Cerebellar cortex (tissue), 1 donor: Measurements from ENCODE around the gene HNRNPUL1.

Experiments
- DNase-seq: peaks from one replicate; pipeline ENCODE4 v3.0.0-alpha.2; 2015; ENCODE audit warnings: low spot score

HNRNPUL1 gene

GRCh38 chr19:41308450-41309179 is 44.4 kb downstream of the HNRNPUL1 start:
- peak; percentile 92 for DNase-seq

- peak; percentile 41 for DNase-seq
Measured at GRCh38 chr19:41309180-41310032, 45.2 kb downstream of the HNRNPUL1 start.

- peak; percentile 90 for DNase-seq
Measured at GRCh38 chr19:41310033-41310831, 46.1 kb downstream of the HNRNPUL1 start, which contains the start of gene CCDC97. Gene CCDC97 (plus strand): TSS chr19:41310172. CDS start chr19:41310311, 139 bp downstream.

- DNase-seq = no peak
Measured at GRCh38 chr19:41311072-41311471, 46.9 kb downstream of the HNRNPUL1 start.

- DNase-seq = no peak
Measured at GRCh38 chr19:41311613-41312012, 47.4 kb downstream of the HNRNPUL1 start.

GRCh38 chr19:41316306-41316920 is 52.2 kb downstream of the HNRNPUL1 start:
- DNase-seq = no peak

GRCh38 chr19:41318696-41319499 is 54.7 kb downstream of the HNRNPUL1 start:
- DNase-seq = no peak

- DNase-seq = no peak
Measured at GRCh38 chr19:41319500-41320184, 55.5 kb downstream of the HNRNPUL1 start.

GRCh38 chr19:41320185-41320518 is 56.0 kb downstream of the HNRNPUL1 start:
- no peak for DNase-seq

- DNase-seq = no peak
Measured at GRCh38 chr19:41320568-41320967, 56.4 kb downstream of the HNRNPUL1 start.

GRCh38 chr19:41321204-41321599 is 57.0 kb downstream of the HNRNPUL1 start:
- DNase-seq = no peak

GRCh38 chr19:41321600-41322270 is 57.6 kb downstream of the HNRNPUL1 start:
- DNase-seq = peak; percentile 38

- DNase-seq = no peak
Measured at GRCh38 chr19:41322451-41322850, 58.3 kb downstream of the HNRNPUL1 start.

- no peak for DNase-seq
Measured at GRCh38 chr19:41323023-41323422, 58.9 kb downstream of the HNRNPUL1 start.

GRCh38 chr19:41323430-41324125 is 59.4 kb downstream of the HNRNPUL1 start:
- no peak for DNase-seq

GRCh38 chr19:41324231-41324702 is 60.1 kb downstream of the HNRNPUL1 start:
- DNase-seq = no peak

- no peak for DNase-seq
Measured at GRCh38 chr19:41324921-41325639, 60.9 kb downstream of the HNRNPUL1 start.

GRCh38 chr19:41325640-41325946 is 61.4 kb downstream of the HNRNPUL1 start:
- DNase-seq = no peak
